HG03280 (cell line): ENCODE data around the gene NLRP1.

ENCODE experiments used
- ATAC-seq: cut with Tn5 transposase; IDR thresholded peaks from one replicate; pipeline ENCODE4 v1.9.1; 2021; ENCODE audit warnings: mild to moderate bottlenecking, moderate library complexity; ENCODE audit not compliant: unreplicated experiment

Gene NLRP1

DNA sequence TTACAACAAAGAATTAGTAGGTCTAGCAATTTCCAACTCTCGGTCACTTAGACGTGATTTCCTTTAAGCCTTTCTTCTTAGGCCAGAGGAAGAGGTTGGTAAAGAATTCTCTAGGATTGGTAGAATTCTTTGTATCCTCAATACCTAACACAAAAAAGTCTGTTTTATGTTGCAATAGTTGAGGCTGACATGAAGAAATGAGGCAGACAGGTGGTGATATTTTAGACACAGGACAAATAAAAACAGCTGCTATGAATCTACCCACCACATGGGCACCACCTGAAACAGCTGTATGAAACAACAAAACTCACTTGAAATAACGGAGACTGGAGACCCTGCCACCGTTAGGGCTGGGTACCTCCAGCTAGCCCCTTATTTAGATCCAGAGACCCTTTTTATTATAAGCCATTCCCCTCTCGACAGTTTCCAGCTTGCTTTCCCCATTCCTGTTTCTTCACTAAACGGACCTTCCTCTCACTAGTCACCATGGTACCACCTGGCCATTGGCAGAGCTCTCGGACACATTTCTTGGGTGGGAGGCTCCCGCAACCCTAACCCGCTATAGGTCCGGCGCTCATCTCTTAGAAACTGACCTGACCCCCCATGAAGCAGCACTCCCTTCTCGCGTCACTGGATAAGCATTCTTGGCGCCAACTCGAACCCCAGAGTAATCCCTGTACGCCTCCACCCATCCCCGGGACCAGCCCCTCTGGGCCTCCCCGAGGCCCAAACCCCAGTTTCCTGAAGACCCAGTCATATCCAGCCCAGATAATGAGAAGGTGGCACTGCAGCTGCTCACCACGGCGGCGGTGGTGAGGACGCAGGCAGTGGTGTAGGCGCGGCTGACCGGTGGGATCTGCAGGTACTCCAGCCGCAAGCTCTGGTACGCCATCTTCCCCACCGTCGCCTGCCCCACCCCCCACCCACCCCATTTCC lies 98.8 kb downstream of the NLRP1 start, which contains the start of gene DERL2:
DERL2 (minus strand) TSS at position 909 of the 936 bp plus-strand sequence; CDS start at position 892, 17 bp downstream.
- peak; percentile 15 for ATAC-seq

GRCh38 chr17:5481451-5481850 lies 102.9 kb downstream of the NLRP1 start:
- ATAC-seq: no peak

- ATAC-seq: no peak
Observed at GRCh38 chr17:5480962-5481361, 103.3 kb downstream of the NLRP1 start.

- ATAC-seq: no peak
Observed at GRCh38 chr17:5478992-5479391, 105.3 kb downstream of the NLRP1 start.

DNA sequence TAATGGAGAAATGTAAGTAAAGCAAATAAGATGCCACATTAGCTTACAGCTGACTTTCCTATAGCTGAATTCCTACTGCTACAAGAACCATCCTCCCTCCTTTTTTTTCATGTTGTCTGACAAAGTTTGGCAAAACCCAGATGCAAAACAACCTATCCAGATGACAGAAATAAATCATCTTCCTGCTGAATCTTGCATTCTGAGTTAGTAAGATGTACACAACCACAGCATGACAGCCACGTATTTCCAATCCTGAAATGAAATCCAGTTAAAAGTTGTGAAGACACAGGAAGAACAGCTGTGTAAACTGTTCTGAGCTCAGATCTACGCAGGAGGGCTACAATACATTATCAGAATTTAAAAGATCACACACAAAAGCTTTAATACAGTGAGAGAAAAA lies 110.4 kb downstream of the NLRP1 start:
- no peak for ATAC-seq

DNA sequence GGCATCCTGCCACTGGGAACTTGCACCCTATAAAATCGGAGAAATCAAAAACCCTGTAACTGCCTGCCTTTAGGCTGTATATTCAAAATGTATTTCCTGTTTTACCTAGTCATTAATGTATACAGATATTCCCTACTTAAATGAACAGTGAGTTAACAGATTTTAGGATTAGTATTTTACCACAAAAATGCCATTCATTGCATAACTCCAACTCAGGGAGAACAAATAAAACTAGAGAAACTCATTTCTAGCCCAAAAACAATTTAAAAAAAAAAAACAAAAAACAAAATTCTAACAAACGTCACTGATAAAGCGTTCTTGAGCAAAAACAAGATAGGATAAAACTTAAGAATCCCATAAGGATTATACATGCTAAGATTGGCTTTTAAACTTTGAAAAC lies 111.8 kb downstream of the NLRP1 start:
- no peak for ATAC-seq

DNA sequence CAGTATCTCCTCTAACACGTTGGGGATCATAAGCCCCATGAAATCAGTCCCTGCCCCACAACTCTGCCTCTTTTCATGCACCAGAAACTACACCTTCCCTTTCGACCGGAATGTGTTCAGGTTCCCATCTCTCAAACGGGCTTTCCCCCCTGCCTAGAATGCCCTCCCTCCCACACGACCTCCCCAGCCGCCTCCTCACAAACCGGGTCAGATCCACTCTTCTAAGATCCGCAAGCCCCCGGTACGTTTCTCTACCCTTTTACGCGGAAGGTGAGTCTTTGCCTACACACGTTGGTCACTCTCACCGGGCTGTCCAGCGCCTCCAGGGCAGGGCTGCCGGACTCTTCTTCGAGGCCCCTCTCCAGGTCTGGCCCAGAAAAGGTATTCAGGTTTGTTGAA lies 116.2 kb downstream of the NLRP1 start:
- ATAC-seq: no peak

GRCh38 chr17:5467416-5467815 lies 116.9 kb downstream of the NLRP1 start:
- no peak for ATAC-seq

GRCh38 chr17:5466295-5466694 lies 118.0 kb downstream of the NLRP1 start:
- ATAC-seq: no peak

DNA sequence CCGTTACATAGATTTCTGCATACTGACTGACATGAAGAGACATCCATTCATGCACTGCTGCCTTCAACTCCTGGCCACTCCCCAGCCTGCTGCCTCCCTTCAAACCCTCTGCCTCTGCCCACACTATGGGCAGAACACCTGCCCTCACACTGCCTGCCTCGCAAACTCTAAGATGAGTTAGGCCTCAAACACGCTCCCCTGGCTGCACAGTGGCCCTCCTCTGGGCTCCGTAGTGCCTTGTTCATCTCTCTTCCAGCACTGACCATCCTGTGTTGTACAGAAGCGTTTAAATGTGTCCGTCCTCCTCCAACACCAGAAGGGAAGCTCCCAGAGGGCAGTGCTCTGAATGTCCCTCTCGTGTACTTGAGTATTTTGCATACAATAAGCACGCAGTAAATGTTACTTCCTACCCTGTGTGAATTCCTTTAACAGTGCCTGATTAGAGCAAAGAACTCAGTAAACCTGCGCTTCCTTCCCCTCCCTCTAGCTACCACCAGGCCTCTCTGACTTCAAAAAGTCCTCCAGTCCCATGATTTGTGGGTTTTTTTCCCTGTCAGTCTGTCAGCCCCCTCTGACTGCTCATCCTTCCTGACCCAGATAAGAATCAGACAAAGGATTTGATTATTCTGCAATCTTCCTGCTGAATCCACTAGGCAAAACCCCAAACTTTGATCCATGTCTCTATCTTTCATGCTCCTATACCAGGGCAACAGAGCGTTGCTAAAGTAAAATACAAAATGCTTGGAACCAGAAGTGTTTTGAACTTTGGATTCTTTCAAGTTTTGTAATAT lies 119.4 kb downstream of the NLRP1 start:
- no peak for ATAC-seq
